Left ventricle myocardium inferior (tissue), 1 donor: Measurements from ENCODE around the gene TNK2. TPM values are rescaled to one million over a fixed set of nuclear protein-coding genes. Genes with fewer than 3 reads are reported as not detected.
"Not testable (repeated sequence)": the region's sequence is repeated elsewhere in the genome, so short reads cannot be mapped to it uniquely, and the experiment has no call there.

Experiments used
- DNase-seq: peaks from one replicate; pipeline ENCODE4 v3.0.0-alpha.2; 2020
- H3K27ac ChIP-seq: fragments of 200-600 bp; replicated peaks from 2 replicates; pipeline ENCODE4 v1.8.0; 2021
- H3K27me3 ChIP-seq: fragments of 200-600 bp; 2 replicates; pipeline ENCODE4 v1.8.0; 2021; ENCODE audit warnings: low read depth
- H3K36me3 ChIP-seq: fragments of 200-600 bp; 2 replicates; pipeline ENCODE4 v1.8.0; 2021
- H3K4me1 ChIP-seq: fragments of 200-600 bp; 2 replicates; pipeline ENCODE4 v1.8.0; 2021
- H3K4me3 ChIP-seq: fragments of 200-600 bp; 2 replicates; pipeline ENCODE4 v1.8.0; 2021; ENCODE audit warnings: mild to moderate bottlenecking, moderate library complexity
- H3K9me3 ChIP-seq: fragments of 200-600 bp; replicated peaks from 2 replicates; pipeline ENCODE4 v1.8.0; 2021
- intact Hi-C: fragments of 100-400 bp; cut with micrococcal nuclease; formaldehyde crosslinking; loops from one replicate; pipeline ENCODE4 v1.11.0; 2022
- total RNA-seq: library from RNA; stranded (reverse); fragmentation: NEBNext Ultra II Directional; extraction: Animal tissue kit (Norgen Biotek cat#: 25700); gene quantifications from one replicate; pipeline ENCODE4 v1.2.1, GENCODE V29; 2021
- TF ChIP-seq, protein P1 (sequence below): fragments of 200-600 bp; IDR thresholded peaks from 2 replicates; pipeline ENCODE4 v1.8.0; 2021; ENCODE audit warnings: antibody characterized with exemption, mild to moderate bottlenecking, borderline replicate concordance
- donor health status: DM: no; HTN: yes; CAD: no; lungs with severe emphysema.

Gene TNK2
- total RNA-seq, 1 donor from 2014 or later = 33.2 TPM

DNA sequence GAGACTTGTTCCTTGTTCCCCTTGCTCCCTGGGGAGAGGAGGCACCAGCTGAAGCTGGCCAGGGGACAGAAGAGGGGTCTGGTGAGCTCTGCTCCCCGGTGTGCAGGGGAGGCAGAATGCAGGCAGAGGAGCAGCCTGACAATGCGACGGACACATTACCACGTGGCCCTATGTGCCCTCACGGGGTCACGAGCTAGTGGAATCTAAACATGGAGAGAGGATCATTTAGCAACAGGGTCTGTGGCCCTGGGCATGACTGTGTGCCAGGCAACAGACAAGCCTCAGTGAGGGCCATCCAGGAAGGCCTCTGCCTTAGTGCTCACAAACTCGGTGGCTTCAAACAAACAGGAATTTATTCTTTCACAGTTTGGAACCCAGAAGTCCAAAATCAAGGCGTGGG is 88.2 kb downstream of the TNK2 start:
- Histone ChIP-seq H3K9me3 (no peaks in the 10 kb centered on the region), H3K27ac (no peak overlapping the region), H3K27me3 (peaks cover 66% of the 10 kb centered on the region), H3K36me3 (no peaks in the 10 kb centered on the region), H3K4me3 (no peak overlapping the region), H3K4me1 (peaks cover 4% of the 10 kb centered on the region)
- intact Hi-C loops = no loop called here
- no peak for DNase-seq
- TF ChIP-seq, protein P1, sequence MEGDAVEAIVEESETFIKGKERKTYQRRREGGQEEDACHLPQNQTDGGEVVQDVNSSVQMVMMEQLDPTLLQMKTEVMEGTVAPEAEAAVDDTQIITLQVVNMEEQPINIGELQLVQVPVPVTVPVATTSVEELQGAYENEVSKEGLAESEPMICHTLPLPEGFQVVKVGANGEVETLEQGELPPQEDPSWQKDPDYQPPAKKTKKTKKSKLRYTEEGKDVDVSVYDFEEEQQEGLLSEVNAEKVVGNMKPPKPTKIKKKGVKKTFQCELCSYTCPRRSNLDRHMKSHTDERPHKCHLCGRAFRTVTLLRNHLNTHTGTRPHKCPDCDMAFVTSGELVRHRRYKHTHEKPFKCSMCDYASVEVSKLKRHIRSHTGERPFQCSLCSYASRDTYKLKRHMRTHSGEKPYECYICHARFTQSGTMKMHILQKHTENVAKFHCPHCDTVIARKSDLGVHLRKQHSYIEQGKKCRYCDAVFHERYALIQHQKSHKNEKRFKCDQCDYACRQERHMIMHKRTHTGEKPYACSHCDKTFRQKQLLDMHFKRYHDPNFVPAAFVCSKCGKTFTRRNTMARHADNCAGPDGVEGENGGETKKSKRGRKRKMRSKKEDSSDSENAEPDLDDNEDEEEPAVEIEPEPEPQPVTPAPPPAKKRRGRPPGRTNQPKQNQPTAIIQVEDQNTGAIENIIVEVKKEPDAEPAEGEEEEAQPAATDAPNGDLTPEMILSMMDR = no peak

DNA sequence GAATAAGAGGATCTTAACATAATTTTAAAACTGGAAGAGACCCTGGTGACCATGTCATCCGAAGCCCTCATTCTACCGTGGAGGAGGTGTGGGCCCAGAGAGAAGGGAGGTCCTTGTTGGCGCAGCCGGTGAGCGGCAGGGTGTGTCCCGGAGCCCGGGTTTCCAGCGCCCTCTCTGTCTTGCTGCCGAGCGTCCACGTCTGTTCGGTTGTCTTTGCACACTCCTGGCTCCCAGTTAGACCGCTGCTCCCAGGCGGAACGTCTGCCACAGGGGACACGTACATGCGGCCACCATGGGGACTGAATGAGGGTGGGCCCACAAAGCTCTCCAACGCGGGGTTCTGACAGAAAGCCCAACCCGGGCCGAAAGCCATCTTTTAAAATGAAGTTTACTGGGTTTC is 90.0 kb downstream of the TNK2 start:
- DNase-seq = no peak
- H3K4me3 ChIP-seq = no peak overlapping the region
- no peaks in the 10 kb centered on the region for H3K9me3 ChIP-seq
- peaks cover 1% of the 10 kb centered on the region for H3K4me1 ChIP-seq
- no peaks in the 10 kb centered on the region for H3K36me3 ChIP-seq
- intact Hi-C loops = no loop called here
- TF ChIP-seq, protein P1 = no peak
- peaks cover 64% of the 10 kb centered on the region for H3K27me3 ChIP-seq
- H3K27ac ChIP-seq = no peak overlapping the region

DNA sequence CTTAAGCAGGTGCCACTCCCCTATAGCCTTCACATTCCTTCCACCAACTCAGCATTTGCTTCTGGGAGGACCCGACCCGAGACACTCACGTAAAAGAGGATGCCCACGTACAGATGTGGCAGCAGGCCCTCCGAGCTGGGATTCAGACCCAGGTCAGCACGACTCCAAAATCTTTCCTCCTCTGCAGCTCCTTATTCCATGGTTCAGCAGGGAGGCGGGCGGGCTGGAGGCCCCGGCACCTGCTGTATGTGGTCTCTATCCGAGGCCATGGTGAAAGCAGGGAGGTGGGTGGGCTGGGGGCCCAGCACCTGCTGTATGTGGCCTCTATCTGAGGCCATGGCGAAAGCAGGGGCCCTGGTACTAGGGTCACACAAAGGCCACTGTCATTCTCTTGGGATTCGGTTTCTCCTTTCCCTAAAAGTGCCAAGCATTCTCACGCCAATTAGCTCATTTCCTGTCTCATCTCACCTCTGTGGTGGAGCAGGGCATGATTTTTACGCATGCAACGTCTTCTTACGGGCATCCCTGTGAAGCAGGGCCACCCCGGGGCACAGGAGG is 90.7 kb downstream of the TNK2 start:
- Histone ChIP-seq H3K36me3 (no peaks in the 10 kb centered on the region), H3K27ac (no peak overlapping the region), H3K27me3 (peaks cover 64% of the 10 kb centered on the region), H3K4me3 (no peak overlapping the region), H3K9me3 (no peaks in the 10 kb centered on the region), H3K4me1 (no peaks in the 10 kb centered on the region)
- no peak for DNase-seq
- TF ChIP-seq, protein P1 = no peak
- intact Hi-C loops = no loop called here

DNA sequence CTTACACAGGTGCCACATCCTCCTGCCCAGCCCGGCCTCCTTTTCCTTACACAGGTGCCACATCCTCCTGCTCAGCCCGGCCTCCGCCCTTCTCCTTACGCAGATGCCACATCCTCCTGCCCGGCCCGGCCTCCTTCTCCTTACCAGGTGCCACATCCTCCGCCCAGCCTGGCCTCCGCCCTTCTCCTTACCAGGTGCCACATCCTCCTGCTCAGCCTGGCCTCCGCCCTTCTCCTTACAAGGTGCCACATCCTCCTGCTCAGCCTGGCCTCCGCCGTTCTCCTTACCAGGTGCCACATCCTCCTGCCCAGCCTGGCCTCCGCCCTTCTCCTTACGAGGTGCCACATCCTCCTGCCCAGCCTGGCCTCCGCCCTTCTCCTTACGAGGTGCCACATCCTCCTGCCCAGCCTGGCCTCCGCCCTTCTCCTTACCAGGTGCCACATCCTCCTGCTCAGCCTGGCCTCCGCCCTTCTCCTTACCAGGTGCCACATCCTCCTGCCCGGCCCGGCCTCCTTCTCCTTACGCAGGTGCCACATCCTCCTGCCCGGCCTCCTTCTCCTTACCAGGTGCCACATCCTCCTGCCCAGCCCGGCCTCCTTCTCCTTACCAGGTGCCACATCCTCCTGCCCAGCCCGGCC is 92.0 kb downstream of the TNK2 start:
- H3K27ac ChIP-seq, H3K36me3 ChIP-seq: not testable (repeated sequence)

DNA sequence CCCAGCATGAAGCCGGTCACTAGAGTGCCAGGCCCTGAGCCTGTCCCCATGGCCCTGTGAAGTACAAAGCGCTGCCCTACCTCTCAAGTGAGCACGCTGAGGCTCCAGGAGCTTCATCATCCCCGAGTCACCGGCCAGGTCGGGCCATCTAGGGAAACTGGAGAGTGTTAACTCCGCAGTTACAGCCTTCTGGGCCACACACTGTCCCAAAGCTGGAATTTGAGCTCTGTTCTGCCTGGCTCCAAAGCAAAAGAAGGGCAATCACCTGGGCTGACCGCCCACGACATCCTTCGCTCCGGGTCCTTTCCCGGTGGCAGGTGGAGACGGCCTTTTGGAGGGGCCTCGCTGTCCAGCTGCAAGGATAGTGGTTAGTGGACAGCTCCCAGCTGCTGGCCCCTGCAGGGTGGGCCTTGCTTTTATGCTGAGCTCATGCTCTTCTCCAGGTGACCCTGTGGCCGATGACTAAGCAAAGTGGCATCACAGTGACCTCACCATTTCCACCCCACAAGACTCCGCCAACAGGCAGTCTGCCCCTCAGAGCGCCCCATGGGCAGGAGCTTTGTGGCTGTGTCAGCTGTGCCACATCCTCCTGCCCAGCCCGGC is 93.1 kb downstream of the TNK2 start:
- peaks cover 64% of the 10 kb centered on the region for H3K27me3 ChIP-seq
- H3K4me3 ChIP-seq = no peak overlapping the region
- H3K9me3 ChIP-seq = no peaks in the 10 kb centered on the region
- intact Hi-C loops = no loop called here
- DNase-seq = no peak
- TF ChIP-seq, protein P1 = no peak
- no peaks in the 10 kb centered on the region for H3K4me1 ChIP-seq
- H3K36me3 ChIP-seq = no peaks in the 10 kb centered on the region
- no peak overlapping the region for H3K27ac ChIP-seq

More for the DNA sequence above, 92.0 kb downstream of the TNK2 start:
- H3K9me3 ChIP-seq, DNase-seq, intact Hi-C loops, H3K4me1 ChIP-seq, H3K4me3 ChIP-seq: not testable (repeated sequence)
- peaks cover 64% of the 10 kb centered on the region for H3K27me3 ChIP-seq
